ENCODE measurements around the gene RBPMS2.

DNA sequence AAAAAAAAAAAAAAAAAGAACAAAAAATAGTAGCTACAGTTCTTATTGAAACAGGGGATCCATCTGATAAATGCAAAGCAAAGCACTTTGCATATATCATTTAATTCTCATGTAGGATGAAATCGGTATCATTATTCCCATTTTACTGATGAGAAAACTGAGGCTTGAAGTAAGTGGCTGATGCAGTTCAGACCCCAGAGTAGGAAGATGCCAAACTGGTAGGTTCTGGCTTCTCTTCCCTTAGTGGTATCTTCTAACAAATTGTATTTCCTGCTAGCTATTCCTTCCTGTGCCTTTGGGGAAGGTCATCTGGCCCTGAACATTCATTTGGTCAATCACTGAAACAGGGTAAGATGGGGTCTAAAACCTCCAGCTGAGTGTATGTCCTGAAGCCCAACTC, 28.1 kb upstream of the RBPMS2 start:
- TF ChIP-seq, protein P1, sequence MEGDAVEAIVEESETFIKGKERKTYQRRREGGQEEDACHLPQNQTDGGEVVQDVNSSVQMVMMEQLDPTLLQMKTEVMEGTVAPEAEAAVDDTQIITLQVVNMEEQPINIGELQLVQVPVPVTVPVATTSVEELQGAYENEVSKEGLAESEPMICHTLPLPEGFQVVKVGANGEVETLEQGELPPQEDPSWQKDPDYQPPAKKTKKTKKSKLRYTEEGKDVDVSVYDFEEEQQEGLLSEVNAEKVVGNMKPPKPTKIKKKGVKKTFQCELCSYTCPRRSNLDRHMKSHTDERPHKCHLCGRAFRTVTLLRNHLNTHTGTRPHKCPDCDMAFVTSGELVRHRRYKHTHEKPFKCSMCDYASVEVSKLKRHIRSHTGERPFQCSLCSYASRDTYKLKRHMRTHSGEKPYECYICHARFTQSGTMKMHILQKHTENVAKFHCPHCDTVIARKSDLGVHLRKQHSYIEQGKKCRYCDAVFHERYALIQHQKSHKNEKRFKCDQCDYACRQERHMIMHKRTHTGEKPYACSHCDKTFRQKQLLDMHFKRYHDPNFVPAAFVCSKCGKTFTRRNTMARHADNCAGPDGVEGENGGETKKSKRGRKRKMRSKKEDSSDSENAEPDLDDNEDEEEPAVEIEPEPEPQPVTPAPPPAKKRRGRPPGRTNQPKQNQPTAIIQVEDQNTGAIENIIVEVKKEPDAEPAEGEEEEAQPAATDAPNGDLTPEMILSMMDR (IDR thresholded peaks at IDR 0.05), result no peak
- no peak for TF ChIP-seq POLR2A (IDR thresholded peaks at IDR 0.05)

Measured in lower leg skin (tissue), 3 donors.